NOMO-1 (cell line): ENCODE measurements around the gene ADI1.

Source experiments
- DNase-seq, 2 experiments: peaks; one replicate each; lab custom pipeline; 2025; ENCODE audit not compliant: unreplicated experiment in 2 of 2; lab: John Stamatoyannopoulos, UW

The ADI1 gene

GRCh38 chr2:3481736-3482362, 37.5 kb downstream of the ADI1 start:
- DNase-seq: no peak

- DNase-seq: no peak
Measured at GRCh38 chr2:3481011-3481400, 38.3 kb downstream of the ADI1 start.

GRCh38 chr2:3480352-3481010, 38.9 kb downstream of the ADI1 start:
- DNase-seq: no peak

- DNase-seq: no peak
Measured at GRCh38 chr2:3479430-3480320, 39.7 kb downstream of the ADI1 start.

GRCh38 chr2:3478846-3479385, 40.4 kb downstream of the ADI1 start:
- no peak for DNase-seq

GRCh38 chr2:3476985-3477327, 42.4 kb downstream of the ADI1 start:
- DNase-seq: no peak

GRCh38 chr2:3476321-3476984, 42.9 kb downstream of the ADI1 start:
- no peak for DNase-seq

- no peak for DNase-seq
Measured at GRCh38 chr2:3475771-3476170, 43.6 kb downstream of the ADI1 start.

GRCh38 chr2:3472966-3473365, 46.4 kb downstream of the ADI1 start:
- no peak for DNase-seq

GRCh38 chr2:3472296-3472695, 47.0 kb downstream of the ADI1 start:
- no peak for DNase-seq

- no peak for DNase-seq
Measured at GRCh38 chr2:3470856-3471737, 48.2 kb downstream of the ADI1 start.

GRCh38 chr2:3470166-3470651, 49.1 kb downstream of the ADI1 start:
- no peak for DNase-seq

- DNase-seq: no peak
Measured at GRCh38 chr2:3469486-3469885, 49.8 kb downstream of the ADI1 start.

GRCh38 chr2:3468296-3468988, 50.9 kb downstream of the ADI1 start:
- DNase-seq: no peak

- DNase-seq: no peak
Measured at GRCh38 chr2:3467654-3468053, 51.7 kb downstream of the ADI1 start.

- DNase-seq: no peak
Measured at GRCh38 chr2:3466966-3467365, 52.4 kb downstream of the ADI1 start.

GRCh38 chr2:3466482-3466863, 52.9 kb downstream of the ADI1 start:
- no peak for DNase-seq

GRCh38 chr2:3465844-3466481, 53.4 kb downstream of the ADI1 start:
- no peak for DNase-seq

- no peak for DNase-seq
Measured at GRCh38 chr2:3465328-3465727, 54.0 kb downstream of the ADI1 start.
